Neural progenitor cell (in vitro differentiated cells): ENCODE data around the gene CEACAM3. TPM values are rescaled to one million over a fixed set of nuclear protein-coding genes. Genes with fewer than 3 reads are reported as not detected.

ENCODE experiments used
- DNase-seq: peaks from one replicate; pipeline ENCODE4 v3.0.0-alpha.2; 2016; ENCODE audit warnings: low spot score
- H2AFZ ChIP-seq: fragments of 200-600 bp; sonication (generic); replicated peaks from 2 replicates; pipeline ENCODE4 v1.6.1; 2016; ENCODE audit warnings: antibody characterized with exemption
- H3F3A ChIP-seq: fragments of 200-600 bp; sonication (generic); 2 replicates; pipeline ENCODE4 v1.6.1; 2016; ENCODE audit warnings: antibody characterized with exemption, low read depth
- H3K27ac ChIP-seq: fragments of 200-600 bp; sonication (generic); 2 replicates; pipeline ENCODE4 v1.5.1; 2016; ENCODE audit warnings: mild to moderate bottlenecking
- H3K27me3 ChIP-seq: fragments of 200-600 bp; sonication (generic); 2 replicates; pipeline ENCODE4 v1.6.1; 2016; ENCODE audit warnings: mild to moderate bottlenecking, moderate library complexity
- H3K36me3 ChIP-seq: fragments of 200-600 bp; sonication (generic); 2 replicates; pipeline ENCODE4 v1.5.1; 2016
- H3K4me1 ChIP-seq: fragments of 200-600 bp; sonication (generic); 2 replicates; pipeline ENCODE4 v1.6.1; 2016; ENCODE audit warnings: mixed run types
- H3K4me2 ChIP-seq: fragments of 200-600 bp; sonication (generic); 2 replicates; pipeline ENCODE4 v1.6.1; 2016
- H3K4me3 ChIP-seq: fragments of 200-600 bp; sonication (generic); 2 replicates; pipeline ENCODE4 v1.5.1; 2016
- H3K79me2 ChIP-seq: fragments of 200-600 bp; sonication (generic); 2 replicates; pipeline ENCODE4 v1.6.1; 2016; ENCODE audit warnings: low read depth
- H3K9ac ChIP-seq: fragments of 200-600 bp; sonication (generic); 2 replicates; pipeline ENCODE4 v1.6.1; 2016
- H3K9me3 ChIP-seq: fragments of 200-600 bp; sonication (generic); 2 replicates; pipeline ENCODE4 v1.5.1; 2016; ENCODE audit warnings: low read depth
- H4K20me1 ChIP-seq: fragments of 200-600 bp; sonication (generic); 2 replicates; pipeline ENCODE4 v1.6.1; 2016; ENCODE audit warnings: low read depth
- H3K27ac Mint-ChIP-seq: 3 replicates; pipeline ENCODE4 v1.8.0; 2021; ENCODE audit warnings: mixed read lengths
- H3K27me3 Mint-ChIP-seq: 2 replicates; pipeline ENCODE4 v1.8.0; 2022; ENCODE audit warnings: low read depth, mild to moderate bottlenecking, inconsistent platforms, moderate library complexity, mixed read lengths; ENCODE audit not compliant: insufficient read depth
- H3K36me3 Mint-ChIP-seq: 3 replicates; pipeline ENCODE4 v1.8.0; 2021; ENCODE audit warnings: mixed read lengths
- H3K4me1 Mint-ChIP-seq: 3 replicates; pipeline ENCODE4 v1.8.0; 2021; ENCODE audit warnings: mixed read lengths
- H3K4me3 Mint-ChIP-seq: 3 replicates; pipeline ENCODE4 v1.8.0; 2021; ENCODE audit warnings: mild to moderate bottlenecking, moderate library complexity, mixed read lengths
- H3K9me3 Mint-ChIP-seq: 3 replicates; pipeline ENCODE4 v1.8.0; 2020; ENCODE audit warnings: mixed read lengths
- CTCF ChIP-seq: fragments of 200-600 bp; sonication (generic); IDR thresholded peaks from 2 replicates; pipeline ENCODE4 v1.5.1; 2017; ENCODE audit warnings: antibody characterized with exemption, mild to moderate bottlenecking
- EZH2 ChIP-seq: fragments of 200-600 bp; sonication (generic); IDR thresholded peaks from 2 replicates; pipeline ENCODE4 v1.6.1; 2017; ENCODE audit warnings: antibody characterized with exemption, mild to moderate bottlenecking, moderate library complexity
- EZH2phosphoT487 ChIP-seq: fragments of 200-600 bp; sonication (generic); IDR thresholded peaks from 2 replicates; pipeline ENCODE4 v1.6.1; 2017; ENCODE audit warnings: antibody characterized with exemption
- total RNA-seq: library from RNA; depleted of rRNA; stranded (reverse); fragments of >200 nt; gene quantifications from 2 replicates; pipeline ENCODE4 v1.2.3, GENCODE V29; 2015; ENCODE audit warnings: low replicate concordance

CEACAM3 gene
- total RNA-seq, 1 donor from 2014 or later = not detected

GRCh38 chr19:41849067-41849466, 52.7 kb downstream of the CEACAM3 start:
- DNase-seq = no peak
- no peak overlapping the region for H3K4me3 ChIP-seq
- no peak overlapping the region for H3K9ac ChIP-seq
- no peaks in the 10 kb centered on the region for H3K79me2 ChIP-seq
- H3K27ac ChIP-seq = no peak overlapping the region
- no peaks in the 10 kb centered on the region for H3K36me3 ChIP-seq
- H3K27me3 ChIP-seq = peaks cover 45% of the 10 kb centered on the region
- Mint-ChIP-seq H3K27me3 (peaks cover 23% of the 10 kb centered on the region), H3K27ac (no peak overlapping the region), H3K36me3 (no peaks in the 10 kb centered on the region), H3K4me3 (no peak overlapping the region), H3K9me3 (no peaks in the 10 kb centered on the region), H3K4me1 (no peaks in the 10 kb centered on the region)
- H2AFZ ChIP-seq = no peak overlapping the region
- no peaks in the 10 kb centered on the region for H3K4me1 ChIP-seq
- no peaks in the 10 kb centered on the region for H4K20me1 ChIP-seq
- H3F3A ChIP-seq = no peaks in the 10 kb centered on the region
- no peaks in the 10 kb centered on the region for H3K9me3 ChIP-seq
- TF ChIP-seq CTCF (no peak), EZH2 (no peak), EZH2phosphoT487 (no peak)
- no peak overlapping the region for H3K4me2 ChIP-seq

- Mint-ChIP-seq H3K4me3 (no peak overlapping the region), H3K27me3 (peaks cover 22% of the 10 kb centered on the region), H3K27ac (no peak overlapping the region), H3K4me1 (no peaks in the 10 kb centered on the region), H3K9me3 (no peaks in the 10 kb centered on the region), H3K36me3 (no peaks in the 10 kb centered on the region)
- Histone ChIP-seq H3K4me1 (no peaks in the 10 kb centered on the region), H3K4me2 (no peak overlapping the region), H3K27ac (no peak overlapping the region), H4K20me1 (no peaks in the 10 kb centered on the region), H3K9ac (no peak overlapping the region), H3K9me3 (no peaks in the 10 kb centered on the region), H3K36me3 (no peaks in the 10 kb centered on the region), H3K79me2 (no peaks in the 10 kb centered on the region), H3F3A (no peaks in the 10 kb centered on the region), H3K4me3 (no peak overlapping the region), H2AFZ (no peak overlapping the region), H3K27me3 (peaks cover 58% of the 10 kb centered on the region)
- no peak for DNase-seq
- TF ChIP-seq CTCF = no peak
Observed at GRCh38 chr19:41850381-41850780, 54.0 kb downstream of the CEACAM3 start.

DNA sequence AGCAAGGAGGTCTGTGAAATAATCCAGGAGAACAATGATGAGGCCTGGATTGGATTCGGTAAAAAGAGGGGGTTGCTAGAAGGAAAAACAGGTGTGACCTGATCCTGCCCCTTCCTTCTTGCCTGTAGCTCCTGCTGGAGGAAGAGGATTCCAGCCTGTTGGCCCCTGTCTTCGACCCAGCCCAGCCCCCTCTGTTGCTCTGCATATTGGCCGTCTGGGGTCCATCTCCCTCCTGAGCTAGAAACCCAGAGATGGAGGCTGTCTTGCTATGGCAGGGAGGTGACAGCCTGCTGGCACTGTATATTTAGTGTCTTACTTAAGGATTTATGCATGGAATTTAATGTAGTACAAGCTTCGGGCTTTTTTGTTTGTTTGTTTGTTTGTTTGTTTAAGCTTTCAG, 55.1 kb downstream of the CEACAM3 start:
- H3K27ac Mint-ChIP-seq = no peak overlapping the region
- no peaks in the 10 kb centered on the region for H3K36me3 Mint-ChIP-seq
- H2AFZ ChIP-seq = no peak overlapping the region
- TF ChIP-seq EZH2phosphoT487 = no peak
- no peak for TF ChIP-seq EZH2
- TF ChIP-seq CTCF = no peak
- no peak overlapping the region for H3K4me2 ChIP-seq
- H3K9me3 ChIP-seq = no peaks in the 10 kb centered on the region
- no peaks in the 10 kb centered on the region for H3K4me1 ChIP-seq
- H3K79me2 ChIP-seq = no peaks in the 10 kb centered on the region
- peaks cover 66% of the 10 kb centered on the region for H3K27me3 ChIP-seq
- no peak for DNase-seq
- H3K4me3 ChIP-seq = no peak overlapping the region
- no peaks in the 10 kb centered on the region for H3K4me1 Mint-ChIP-seq
- no peaks in the 10 kb centered on the region for H3K9me3 Mint-ChIP-seq
- H3F3A ChIP-seq = no peaks in the 10 kb centered on the region
- H3K27ac ChIP-seq = no peak overlapping the region
- H3K36me3 ChIP-seq = no peaks in the 10 kb centered on the region
- H3K4me3 Mint-ChIP-seq = no peak overlapping the region
- no peaks in the 10 kb centered on the region for H4K20me1 ChIP-seq
- H3K9ac ChIP-seq = no peak overlapping the region
- peaks cover 22% of the 10 kb centered on the region for H3K27me3 Mint-ChIP-seq

DNA sequence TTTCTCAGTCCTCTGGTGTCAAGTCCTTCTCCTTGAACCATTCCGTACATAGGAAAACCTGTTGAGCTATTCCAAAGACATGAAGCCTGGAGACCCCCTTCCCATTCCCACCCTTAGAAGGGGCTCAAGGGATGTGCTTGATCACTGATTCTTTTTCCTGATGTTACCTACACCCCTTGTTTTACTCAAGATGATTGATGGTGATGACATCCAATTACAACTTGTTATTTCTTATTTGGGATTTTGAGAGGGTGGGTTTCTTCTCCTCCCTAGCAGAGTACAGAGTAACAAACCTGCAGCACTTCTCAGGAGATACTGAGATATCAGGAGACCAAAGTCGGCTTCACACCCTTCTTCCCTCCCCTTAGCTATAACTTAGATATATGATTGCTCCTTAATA, 57.0 kb downstream of the CEACAM3 start:
- H4K20me1 ChIP-seq = no peaks in the 10 kb centered on the region
- no peaks in the 10 kb centered on the region for H3K36me3 ChIP-seq
- peaks cover 85% of the 10 kb centered on the region for H3K27me3 ChIP-seq
- no peak for DNase-seq
- H3K4me3 Mint-ChIP-seq = no peak overlapping the region
- H3K4me1 Mint-ChIP-seq = no peaks in the 10 kb centered on the region
- no peaks in the 10 kb centered on the region for H3F3A ChIP-seq
- H3K27ac ChIP-seq = no peak overlapping the region
- no peaks in the 10 kb centered on the region for H3K9me3 Mint-ChIP-seq
- no peak overlapping the region for H3K27ac Mint-ChIP-seq
- no peak overlapping the region for H3K4me2 ChIP-seq
- no peaks in the 10 kb centered on the region for H3K79me2 ChIP-seq
- H3K4me1 ChIP-seq = no peaks in the 10 kb centered on the region
- no peak overlapping the region for H3K9ac ChIP-seq
- H3K36me3 Mint-ChIP-seq = no peaks in the 10 kb centered on the region
- H3K9me3 ChIP-seq = no peaks in the 10 kb centered on the region
- no peak overlapping the region for H3K4me3 ChIP-seq
- H3K27me3 Mint-ChIP-seq = peaks cover 22% of the 10 kb centered on the region
- TF ChIP-seq CTCF = no peak
- TF ChIP-seq EZH2phosphoT487 = no peak
- TF ChIP-seq EZH2 = no peak
- H2AFZ ChIP-seq = no peak overlapping the region
